Neural crest cell (in vitro differentiated cells): Measurements from ENCODE around the gene CEP135. TPM values are rescaled to one million over a fixed set of nuclear protein-coding genes. Genes with fewer than 3 reads are reported as not detected.

ENCODE experiments used
- DNase-seq: peaks from one replicate; pipeline ENCODE4 v3.0.0; 2021; ENCODE audit warnings: low read depth, mixed read lengths, low spot score
- H3K27ac Mint-ChIP-seq: one replicate; pipeline ENCODE4 v1.8.0; 2021; ENCODE audit warnings: mild to moderate bottlenecking, mixed read lengths; ENCODE audit not compliant: unreplicated experiment
- H3K27me3 Mint-ChIP-seq: 2 replicates; pipeline ENCODE4 v1.8.0; 2021; ENCODE audit warnings: low read depth, mild to moderate bottlenecking, mixed read lengths
- H3K36me3 Mint-ChIP-seq: 2 replicates; pipeline ENCODE4 v1.8.0; 2021; ENCODE audit warnings: low read depth, mild to moderate bottlenecking, mixed read lengths
- H3K4me1 Mint-ChIP-seq: 2 replicates; pipeline ENCODE4 v1.8.0; 2021; ENCODE audit warnings: mixed read lengths
- H3K4me3 Mint-ChIP-seq: one replicate; pipeline ENCODE4 v1.8.0; 2021; ENCODE audit warnings: mild to moderate bottlenecking, mixed read lengths
- H3K9me3 Mint-ChIP-seq: 2 replicates; pipeline ENCODE4 v1.8.0; 2021; ENCODE audit warnings: mixed read lengths
- CTCF ChIP-seq: fragments of 200-600 bp; sonication (generic); conservative IDR thresholded peaks from 2 replicates; pipeline ENCODE4 v1.5.0; 2021; ENCODE audit warnings: antibody characterized with exemption, mild to moderate bottlenecking
- total RNA-seq: library from RNA; stranded (reverse); gene quantifications from 2 replicates; pipeline ENCODE4 v1.2.1, GENCODE V29; 2021

The CEP135 gene
- total RNA-seq, 1 donor from 2014 or later: 16.8 TPM

DNA sequence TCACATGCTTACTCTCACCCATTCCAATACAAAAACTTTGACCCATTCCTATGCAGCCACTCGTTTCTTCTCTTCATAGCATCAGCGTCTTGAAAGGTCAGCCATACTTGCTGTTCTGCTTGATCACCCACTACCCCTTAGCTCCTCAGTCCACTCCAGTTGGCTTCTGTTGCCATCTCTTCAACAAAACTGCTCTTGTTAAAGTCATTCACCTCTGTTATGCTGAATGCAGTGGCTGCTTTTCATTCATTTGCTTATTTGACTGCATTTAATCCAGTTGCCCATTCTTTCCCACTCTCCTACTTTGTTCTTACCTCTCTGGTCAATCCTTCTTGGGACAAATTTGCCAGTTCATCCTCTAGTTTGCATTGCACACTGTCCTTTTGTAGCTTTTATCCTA, 24.9 kb downstream of the CEP135 start:
- DNase-seq: no peak

DNA sequence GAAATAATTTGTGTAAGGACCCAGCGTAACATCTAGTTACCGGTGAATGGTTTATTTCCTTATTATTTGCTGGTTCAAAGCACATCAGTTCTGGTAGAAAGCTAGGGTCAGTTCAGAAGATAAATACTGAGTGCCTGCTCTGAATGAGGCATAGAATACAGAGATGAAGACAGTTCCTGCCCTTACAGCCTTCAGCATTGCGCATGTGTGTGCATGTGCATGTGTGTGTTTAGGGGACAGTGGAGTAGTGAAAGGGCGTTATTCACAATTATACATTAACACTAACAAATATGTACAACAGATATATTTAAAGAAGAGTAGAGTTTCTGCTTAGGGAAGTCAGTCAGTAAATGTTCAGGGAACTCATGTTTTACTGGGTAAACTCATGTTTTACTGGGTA, 29.1 kb downstream of the CEP135 start:
- H3K4me1 Mint-ChIP-seq: no peaks in the 10 kb centered on the region
- H3K4me3 Mint-ChIP-seq: no peak overlapping the region
- no peaks in the 10 kb centered on the region for H3K9me3 Mint-ChIP-seq
- no peak for TF ChIP-seq CTCF
- H3K36me3 Mint-ChIP-seq: peaks cover 3% of the 10 kb centered on the region
- H3K27me3 Mint-ChIP-seq: no peaks in the 10 kb centered on the region
- DNase-seq: no peak
- no peak overlapping the region for H3K27ac Mint-ChIP-seq

More for the DNA sequence above, 24.9 kb downstream of the CEP135 start:
- Mint-ChIP-seq H3K27me3 (no peaks in the 10 kb centered on the region), H3K36me3 (peaks cover 4% of the 10 kb centered on the region), H3K9me3 (no peaks in the 10 kb centered on the region), H3K4me1 (no peaks in the 10 kb centered on the region), H3K4me3 (no peak overlapping the region), H3K27ac (no peak overlapping the region)
- TF ChIP-seq CTCF: no peak

DNA sequence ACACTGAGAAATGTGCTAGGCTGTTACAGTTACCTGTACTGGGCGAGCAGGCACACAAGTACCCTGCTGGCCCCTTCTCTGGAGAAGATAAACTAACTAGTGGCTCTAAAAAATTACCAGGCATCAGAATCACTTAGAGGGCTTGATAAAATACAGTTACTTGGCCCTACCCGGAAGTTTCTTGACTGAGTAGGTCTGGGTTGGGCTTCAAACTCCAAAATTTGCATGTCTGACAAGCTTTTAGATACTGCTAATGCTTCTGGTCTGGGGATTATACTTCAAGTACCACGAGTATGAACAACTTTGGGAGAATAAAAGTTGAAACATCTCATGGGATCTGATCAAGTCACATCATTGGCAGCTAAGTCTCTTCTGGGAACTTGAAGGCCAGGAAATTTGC, 30.8 kb downstream of the CEP135 start:
- no peak for TF ChIP-seq CTCF
- no peaks in the 10 kb centered on the region for H3K27me3 Mint-ChIP-seq
- no peak for DNase-seq
- H3K9me3 Mint-ChIP-seq: no peaks in the 10 kb centered on the region
- peaks cover 6% of the 10 kb centered on the region for H3K36me3 Mint-ChIP-seq
- no peaks in the 10 kb centered on the region for H3K4me1 Mint-ChIP-seq
- H3K27ac Mint-ChIP-seq: no peak overlapping the region
- no peak overlapping the region for H3K4me3 Mint-ChIP-seq

DNA sequence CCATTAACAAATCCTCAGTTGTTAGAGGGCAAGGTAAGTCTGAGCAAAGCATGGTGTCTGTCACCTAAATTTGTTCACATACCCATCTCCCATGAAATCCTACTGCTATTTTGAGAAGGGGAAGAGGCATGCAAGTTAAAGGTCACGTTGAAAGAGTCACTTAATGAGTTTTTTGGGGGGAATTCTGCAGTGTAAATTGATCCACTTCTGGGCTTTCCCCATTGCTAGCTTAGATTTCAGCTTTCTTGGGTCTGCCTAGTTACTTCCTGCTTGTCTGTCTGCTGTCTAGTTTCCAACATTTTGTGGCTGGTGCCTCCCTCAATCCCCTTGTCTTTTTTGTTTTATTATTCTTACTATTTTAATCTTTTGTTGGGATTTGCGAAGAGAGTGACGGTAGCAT, 32.0 kb downstream of the CEP135 start:
- Mint-ChIP-seq H3K36me3 (peaks cover 4% of the 10 kb centered on the region), H3K4me1 (no peaks in the 10 kb centered on the region), H3K9me3 (no peaks in the 10 kb centered on the region), H3K27ac (no peak overlapping the region), H3K27me3 (no peaks in the 10 kb centered on the region), H3K4me3 (no peak overlapping the region)
- DNase-seq: no peak
- TF ChIP-seq CTCF: no peak

- no peaks in the 10 kb centered on the region for H3K4me1 Mint-ChIP-seq
- H3K9me3 Mint-ChIP-seq: no peaks in the 10 kb centered on the region
- H3K27ac Mint-ChIP-seq: no peak overlapping the region
- no peak overlapping the region for H3K4me3 Mint-ChIP-seq
- no peaks in the 10 kb centered on the region for H3K27me3 Mint-ChIP-seq
- DNase-seq: no peak
- H3K36me3 Mint-ChIP-seq: peaks cover 3% of the 10 kb centered on the region
- no peak for TF ChIP-seq CTCF
These were observed 34.2 kb downstream of the CEP135 start for GRCh38 chr4:55982976-55983375.

DNA sequence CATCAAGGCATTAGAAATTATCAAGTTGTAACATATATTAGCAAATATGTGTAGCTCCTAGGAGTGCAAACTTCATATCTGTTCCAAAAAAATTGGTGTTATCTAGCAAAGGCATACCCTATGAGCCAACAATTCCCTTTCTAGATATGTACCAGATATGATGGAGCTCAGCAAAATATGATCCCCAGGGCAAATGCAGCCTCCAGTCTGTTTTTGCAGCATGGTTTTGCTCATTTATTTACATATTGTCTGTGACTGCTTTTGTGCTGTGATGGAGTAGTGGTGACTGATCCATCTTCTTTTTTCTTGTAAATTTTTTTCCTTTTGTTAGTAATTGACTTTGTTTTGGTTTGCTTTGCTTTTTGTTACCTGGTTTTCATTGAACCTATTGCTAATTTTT, 41.0 kb downstream of the CEP135 start:
- Mint-ChIP-seq H3K36me3 (no peaks in the 10 kb centered on the region), H3K4me3 (no peak overlapping the region), H3K9me3 (no peaks in the 10 kb centered on the region), H3K4me1 (no peaks in the 10 kb centered on the region), H3K27ac (no peak overlapping the region), H3K27me3 (no peaks in the 10 kb centered on the region)
- no peak for DNase-seq
- TF ChIP-seq CTCF: no peak
